ENCODE data around the gene GAB1.

GAB1 gene

GRCh38 chr4:143386812-143387211 lies 50.1 kb downstream of the GAB1 start:
- DNase-seq (ENCODE audit: low read depth, low spot score): no peak

GRCh38 chr4:143389579-143390195 lies 53.0 kb downstream of the GAB1 start:
- DNase-seq (ENCODE audit: low read depth, low spot score): no peak

DNA sequence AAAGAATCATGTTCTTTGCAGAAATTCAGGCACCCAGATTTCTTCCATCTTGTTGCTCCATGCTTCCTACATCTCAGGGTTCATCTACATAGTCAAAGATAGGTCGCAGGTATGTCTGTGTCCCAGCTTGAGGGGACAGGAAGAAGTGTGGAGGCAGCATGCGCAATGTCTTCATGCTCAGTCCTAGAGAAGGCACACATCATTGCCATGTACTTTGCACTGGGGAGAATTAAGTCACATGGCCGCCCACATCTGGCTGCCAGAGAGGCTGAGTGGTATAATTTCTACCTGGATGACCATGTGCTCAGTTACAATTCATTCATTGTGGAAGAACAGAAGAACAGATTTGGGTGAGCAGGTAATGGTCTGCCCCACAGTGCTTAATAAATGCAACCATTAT lies 54.1 kb downstream of the GAB1 start:
- DNase-seq (ENCODE audit: low read depth, low spot score): no peak

- DNase-seq (ENCODE audit: low read depth, low spot score): no peak
These were observed 54.6 kb downstream of the GAB1 start for GRCh38 chr4:143391261-143391660.

DNA sequence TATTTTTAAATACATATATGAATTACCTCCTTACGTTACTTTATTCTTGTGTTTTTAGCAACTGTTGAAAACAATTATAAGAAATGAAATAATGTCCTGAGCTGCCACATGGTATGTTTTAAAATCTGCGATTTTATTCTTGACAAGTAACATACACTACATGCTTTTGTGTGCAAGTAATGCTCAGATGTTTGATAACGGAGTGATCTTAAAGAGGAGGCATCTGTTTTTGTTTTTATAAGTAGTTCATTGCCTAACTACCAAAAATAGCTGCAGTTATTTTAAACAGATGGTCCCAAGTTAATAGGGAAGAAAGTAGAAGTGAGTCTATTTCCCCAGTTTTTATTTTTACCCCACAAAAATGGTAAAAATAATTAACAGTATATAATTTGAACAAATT lies 55.2 kb downstream of the GAB1 start:
- no peak for DNase-seq (ENCODE audit: low read depth, low spot score)

DNA sequence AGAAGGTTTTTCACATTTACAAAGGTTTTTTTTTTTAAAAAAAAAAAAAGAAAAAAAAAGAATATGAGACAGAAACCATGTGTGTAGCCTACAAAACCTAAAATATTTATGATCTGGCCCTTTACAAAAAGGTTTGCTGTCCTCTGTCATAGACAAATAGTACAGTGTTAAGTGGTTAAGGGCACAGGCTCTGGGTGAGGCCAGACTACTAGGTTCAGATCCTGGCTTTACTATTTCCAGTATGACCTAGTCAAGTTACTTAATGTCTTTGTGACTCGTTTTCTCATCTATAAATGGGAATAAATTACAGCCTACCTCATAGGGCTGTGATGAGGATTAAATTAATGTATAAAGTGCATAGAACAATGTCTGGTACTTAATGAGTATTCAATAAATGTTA lies 56.5 kb downstream of the GAB1 start:
- DNase-seq (ENCODE audit: low read depth, low spot score): no peak

- DNase-seq (ENCODE audit: low read depth, low spot score): no peak
These were observed 58.2 kb downstream of the GAB1 start for GRCh38 chr4:143394739-143395453.

DNA sequence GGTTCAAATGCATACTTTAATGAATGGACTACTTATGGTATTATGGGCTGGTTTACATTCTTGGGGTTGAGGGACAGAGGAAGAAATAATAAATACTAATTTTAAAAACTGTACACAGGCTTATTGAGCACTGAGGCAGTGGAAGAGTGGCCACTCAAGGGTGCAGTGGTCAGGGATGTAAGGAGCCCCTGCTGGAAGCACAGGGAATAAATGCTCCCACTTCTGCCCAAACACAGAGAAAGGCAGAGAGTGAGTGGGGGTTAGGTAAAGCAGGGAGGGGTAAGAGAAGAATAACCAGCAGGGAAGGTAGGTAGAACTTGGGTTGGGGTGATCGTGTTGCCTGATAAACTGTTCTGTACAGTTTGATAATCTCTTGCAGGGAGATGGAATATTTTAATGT lies 60.0 kb downstream of the GAB1 start:
- no peak for DNase-seq (ENCODE audit: low read depth, low spot score)

DNA sequence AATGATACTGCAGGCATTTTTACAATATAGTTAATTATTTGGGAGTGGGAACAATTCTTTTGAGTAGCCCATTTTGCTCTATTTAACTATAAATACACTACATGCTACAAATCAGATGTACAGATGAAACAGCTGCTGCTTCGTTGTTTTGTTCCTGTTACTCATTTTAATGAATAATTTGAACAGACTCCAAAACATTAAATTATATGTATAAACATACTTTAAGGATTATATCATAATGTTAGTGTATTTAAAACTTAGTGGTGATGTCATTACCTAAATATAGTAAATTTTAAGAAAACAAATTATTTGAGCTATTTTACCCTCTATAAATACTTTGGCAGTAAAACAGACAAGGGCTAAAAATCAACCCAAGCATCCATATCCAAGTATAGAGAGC lies 60.7 kb downstream of the GAB1 start:
- no peak for DNase-seq (ENCODE audit: low read depth, low spot score)

DNA sequence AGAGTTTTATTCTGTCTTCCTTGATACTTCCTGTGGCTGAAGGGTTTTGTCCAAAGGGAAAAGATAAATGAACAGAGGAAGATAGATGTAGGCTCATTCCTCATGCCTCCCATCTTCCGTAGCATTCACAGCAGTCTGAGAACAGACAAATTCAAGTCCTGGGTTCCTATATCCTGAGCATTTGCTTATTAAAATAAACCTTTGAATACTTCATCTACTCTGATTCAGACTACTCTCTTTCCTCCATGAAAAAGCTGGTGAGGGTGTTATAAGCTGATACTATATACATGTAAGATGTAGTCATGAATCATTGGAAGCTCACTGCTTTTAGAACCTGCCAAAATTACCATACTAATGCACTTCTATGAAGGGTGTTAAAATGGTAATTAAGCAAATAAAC lies 61.2 kb downstream of the GAB1 start:
- DNase-seq (ENCODE audit: low read depth, low spot score): no peak

- DNase-seq (ENCODE audit: low read depth, low spot score): no peak
These were observed 62.7 kb downstream of the GAB1 start for GRCh38 chr4:143399113-143399949.

GRCh38 chr4:143400082-143400481 lies 63.4 kb downstream of the GAB1 start:
- DNase-seq (ENCODE audit: low read depth, low spot score): no peak

DNA sequence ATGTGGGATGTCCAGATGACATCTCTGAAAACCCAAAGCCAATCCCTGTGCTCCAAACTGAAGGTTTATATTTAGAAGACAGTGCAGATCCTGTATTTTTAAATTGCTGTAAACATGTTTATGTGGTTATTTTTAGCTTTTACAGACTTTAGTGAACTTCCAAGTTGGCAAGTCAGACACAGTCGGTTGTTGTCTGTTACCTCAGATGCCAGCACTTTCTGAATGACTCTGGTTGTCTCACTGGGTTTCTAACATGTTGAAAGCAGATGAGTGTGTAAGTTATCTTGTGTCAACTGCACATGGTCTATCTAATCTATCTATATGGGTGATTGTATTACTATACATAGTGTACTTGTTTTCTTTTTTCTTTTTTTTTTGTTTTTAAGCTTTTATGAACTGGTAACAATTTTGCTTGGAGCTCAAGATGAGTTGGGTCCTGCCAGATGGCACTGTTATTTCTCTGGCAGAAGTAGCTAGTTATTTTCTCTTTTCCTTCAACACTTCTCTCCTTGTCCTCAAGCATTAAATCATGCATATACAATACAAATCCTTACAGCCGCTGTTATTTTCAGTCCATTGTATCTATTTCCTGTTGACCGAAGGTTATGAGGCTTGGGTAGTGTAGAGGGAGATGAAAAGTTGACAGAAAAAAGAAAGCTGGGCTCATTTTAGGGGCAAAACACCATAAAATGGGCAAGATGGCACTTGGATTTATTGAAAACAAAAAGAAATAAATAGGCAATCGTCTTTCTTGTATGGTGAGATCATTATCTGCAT lies 66.3 kb downstream of the GAB1 start:
- no peak for DNase-seq (ENCODE audit: low read depth, low spot score)

GRCh38 chr4:143403553-143403820 lies 66.8 kb downstream of the GAB1 start:
- DNase-seq (ENCODE audit: low read depth, low spot score): no peak

DNA sequence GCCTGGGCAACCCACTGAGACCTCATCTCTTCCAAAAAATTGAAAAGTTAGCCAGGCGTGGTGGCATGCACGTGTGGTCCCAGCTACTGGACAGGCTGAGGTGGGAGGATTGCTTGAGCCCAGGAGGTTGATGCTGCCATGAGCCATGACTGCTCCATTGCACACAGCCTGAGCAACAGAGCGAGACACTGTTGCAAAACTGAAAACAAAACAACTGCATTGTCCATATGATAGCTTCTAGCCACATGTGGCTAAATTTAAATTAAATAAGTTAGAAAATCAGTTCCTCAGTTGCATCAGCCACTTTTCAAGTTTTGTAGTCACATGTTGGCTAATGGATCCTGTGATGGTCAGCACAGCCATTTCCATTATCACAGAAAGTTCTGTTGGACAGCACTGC lies 67.9 kb downstream of the GAB1 start:
- no peak for DNase-seq (ENCODE audit: low read depth, low spot score)

GRCh38 chr4:143405075-143405730 lies 68.5 kb downstream of the GAB1 start:
- DNase-seq (ENCODE audit: low read depth, low spot score): no peak

DNA sequence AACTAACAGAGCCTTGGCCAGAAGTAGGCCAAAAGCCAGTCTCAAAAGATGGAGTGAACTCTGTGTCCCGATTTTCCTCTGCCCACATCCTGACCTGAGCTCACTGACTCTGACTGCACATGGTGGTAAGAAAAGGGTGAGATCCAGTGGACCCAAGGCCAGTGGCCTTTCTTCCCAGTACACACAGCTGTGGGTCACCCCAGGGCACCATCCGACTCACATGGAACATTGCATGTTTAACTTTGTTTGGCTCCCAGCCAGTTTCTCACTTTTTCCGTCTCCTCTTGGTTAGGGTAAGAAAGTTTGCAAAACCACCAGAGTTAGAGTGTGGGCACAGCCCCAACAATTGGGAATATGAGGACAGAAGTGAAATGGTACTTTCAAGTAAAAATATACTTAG lies 69.8 kb downstream of the GAB1 start:
- no peak for DNase-seq (ENCODE audit: low read depth, low spot score)

- no peak for DNase-seq (ENCODE audit: low read depth, low spot score)
These were observed 70.8 kb downstream of the GAB1 start for GRCh38 chr4:143407474-143407873.

GRCh38 chr4:143407888-143408287 lies 71.2 kb downstream of the GAB1 start:
- DNase-seq (ENCODE audit: low read depth, low spot score): no peak

GRCh38 chr4:143410015-143410414 lies 73.3 kb downstream of the GAB1 start:
- DNase-seq (ENCODE audit: low read depth, low spot score): no peak

GRCh38 chr4:143411527-143412419 lies 75.1 kb downstream of the GAB1 start:
- no peak for DNase-seq (ENCODE audit: low read depth, low spot score)

All from iPS DF 19.7 (cell line).